ENCODE measurements around the gene ZNF263.
A peak's percentile ranks its signal among the peaks of the same experiment; 100 is the strongest.

DNA sequence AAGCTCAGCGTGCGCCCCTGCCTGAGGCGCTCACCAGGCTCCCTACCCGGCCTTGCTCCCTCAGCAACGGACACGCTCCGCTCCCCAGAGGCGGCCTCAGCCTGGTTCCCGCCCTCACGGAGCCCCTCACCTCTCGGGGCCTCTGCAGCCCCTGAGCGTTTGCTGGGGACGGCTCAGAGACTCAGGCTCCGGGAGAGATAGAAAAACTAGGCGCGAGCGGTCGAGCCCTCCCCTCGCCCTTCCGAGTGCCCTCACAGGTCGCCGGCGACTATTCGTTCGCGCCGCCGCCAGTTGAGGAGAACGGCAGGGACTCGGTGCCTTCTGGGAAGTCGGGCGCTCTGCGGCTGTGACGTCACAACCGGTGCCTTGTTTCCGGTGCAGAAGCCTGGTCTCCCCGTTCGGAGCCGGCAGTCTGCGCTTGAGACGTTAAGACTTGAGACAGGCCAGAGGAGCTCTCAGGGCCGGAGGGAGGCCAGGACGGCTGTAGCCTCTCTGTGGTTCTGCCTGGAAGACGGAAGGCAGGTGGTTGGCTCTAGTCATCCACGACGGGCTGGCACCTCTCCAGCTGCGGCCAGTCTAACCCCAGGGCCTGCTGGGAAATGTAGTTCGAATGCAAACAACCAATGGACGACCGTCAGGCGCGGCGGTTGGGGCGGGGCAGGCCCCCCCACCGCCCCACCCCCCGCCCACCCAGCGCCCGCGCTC lies 48.3 kb upstream of the ZNF263 start, which contains the start of gene ZNF200:
- TF ChIP-seq, protein P1, sequence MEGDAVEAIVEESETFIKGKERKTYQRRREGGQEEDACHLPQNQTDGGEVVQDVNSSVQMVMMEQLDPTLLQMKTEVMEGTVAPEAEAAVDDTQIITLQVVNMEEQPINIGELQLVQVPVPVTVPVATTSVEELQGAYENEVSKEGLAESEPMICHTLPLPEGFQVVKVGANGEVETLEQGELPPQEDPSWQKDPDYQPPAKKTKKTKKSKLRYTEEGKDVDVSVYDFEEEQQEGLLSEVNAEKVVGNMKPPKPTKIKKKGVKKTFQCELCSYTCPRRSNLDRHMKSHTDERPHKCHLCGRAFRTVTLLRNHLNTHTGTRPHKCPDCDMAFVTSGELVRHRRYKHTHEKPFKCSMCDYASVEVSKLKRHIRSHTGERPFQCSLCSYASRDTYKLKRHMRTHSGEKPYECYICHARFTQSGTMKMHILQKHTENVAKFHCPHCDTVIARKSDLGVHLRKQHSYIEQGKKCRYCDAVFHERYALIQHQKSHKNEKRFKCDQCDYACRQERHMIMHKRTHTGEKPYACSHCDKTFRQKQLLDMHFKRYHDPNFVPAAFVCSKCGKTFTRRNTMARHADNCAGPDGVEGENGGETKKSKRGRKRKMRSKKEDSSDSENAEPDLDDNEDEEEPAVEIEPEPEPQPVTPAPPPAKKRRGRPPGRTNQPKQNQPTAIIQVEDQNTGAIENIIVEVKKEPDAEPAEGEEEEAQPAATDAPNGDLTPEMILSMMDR (IDR thresholded peaks at IDR 0.05) = no peak
- TF ChIP-seq ZBTB21 (CRISPR knock-in tag; IDR thresholded peaks at IDR 0.05; ENCODE audit: borderline replicate concordance) = no peak
- TF ChIP-seq, protein P2, sequence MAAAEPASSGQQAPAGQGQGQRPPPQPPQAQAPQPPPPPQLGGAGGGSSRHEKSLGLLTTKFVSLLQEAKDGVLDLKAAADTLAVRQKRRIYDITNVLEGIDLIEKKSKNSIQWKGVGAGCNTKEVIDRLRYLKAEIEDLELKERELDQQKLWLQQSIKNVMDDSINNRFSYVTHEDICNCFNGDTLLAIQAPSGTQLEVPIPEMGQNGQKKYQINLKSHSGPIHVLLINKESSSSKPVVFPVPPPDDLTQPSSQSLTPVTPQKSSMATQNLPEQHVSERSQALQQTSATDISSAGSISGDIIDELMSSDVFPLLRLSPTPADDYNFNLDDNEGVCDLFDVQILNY (CRISPR knock-in tag; IDR thresholded peaks at IDR 0.05) = peak; percentile 37; the same call in 1 of the 2 replicates
- no peak; the same call in 1 of the 2 replicates for TF ChIP-seq E2F4 (CRISPR knock-in tag; IDR thresholded peaks at IDR 0.05; ENCODE audit: borderline replicate concordance, low read depth)
- TF ChIP-seq ATF6 (CRISPR knock-in tag; IDR thresholded peaks at IDR 0.05) = no peak
- no peak for TF ChIP-seq GTF2I (CRISPR knock-in tag; conservative IDR thresholded peaks at IDR 0.05)
- TF ChIP-seq SP1 (CRISPR knock-in tag; conservative IDR thresholded peaks at IDR 0.05) = peak; percentile 34; the same call in 1 of the 2 replicates

Data from WTC11 (cell line).